GM18870 (cell line): Measurements from ENCODE around the gene CDK5RAP3.
"Not testable (repeated sequence)": the region's sequence is repeated elsewhere in the genome, so short reads cannot be mapped to it uniquely, and the experiment has no call there.

Experiments
- ATAC-seq: cut with Tn5 transposase; IDR thresholded peaks from one replicate; pipeline ENCODE4 v1.9.1; 2021; ENCODE audit warnings: moderate library complexity; ENCODE audit not compliant: unreplicated experiment

Gene CDK5RAP3

DNA sequence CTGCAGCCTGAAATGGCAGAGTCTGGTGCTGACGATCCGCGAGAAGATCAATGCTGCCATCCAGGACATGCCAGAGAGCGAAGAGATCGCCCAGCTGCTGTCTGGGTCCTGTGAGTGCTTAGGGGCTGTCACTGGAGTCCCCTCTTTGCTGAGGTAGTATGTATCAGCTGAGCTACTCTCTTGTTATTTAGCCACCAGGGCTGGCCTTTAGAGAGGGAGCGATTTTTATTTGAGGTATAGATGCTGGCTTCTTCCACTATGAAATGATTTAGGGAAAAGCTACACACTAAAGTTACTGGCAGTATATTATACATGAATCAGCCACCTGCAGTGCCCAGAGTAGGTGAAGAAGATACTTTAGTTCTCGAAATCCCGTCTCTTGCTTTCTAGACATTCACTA, 2.6 kb downstream of the CDK5RAP3 start:
- no peak for ATAC-seq

DNA sequence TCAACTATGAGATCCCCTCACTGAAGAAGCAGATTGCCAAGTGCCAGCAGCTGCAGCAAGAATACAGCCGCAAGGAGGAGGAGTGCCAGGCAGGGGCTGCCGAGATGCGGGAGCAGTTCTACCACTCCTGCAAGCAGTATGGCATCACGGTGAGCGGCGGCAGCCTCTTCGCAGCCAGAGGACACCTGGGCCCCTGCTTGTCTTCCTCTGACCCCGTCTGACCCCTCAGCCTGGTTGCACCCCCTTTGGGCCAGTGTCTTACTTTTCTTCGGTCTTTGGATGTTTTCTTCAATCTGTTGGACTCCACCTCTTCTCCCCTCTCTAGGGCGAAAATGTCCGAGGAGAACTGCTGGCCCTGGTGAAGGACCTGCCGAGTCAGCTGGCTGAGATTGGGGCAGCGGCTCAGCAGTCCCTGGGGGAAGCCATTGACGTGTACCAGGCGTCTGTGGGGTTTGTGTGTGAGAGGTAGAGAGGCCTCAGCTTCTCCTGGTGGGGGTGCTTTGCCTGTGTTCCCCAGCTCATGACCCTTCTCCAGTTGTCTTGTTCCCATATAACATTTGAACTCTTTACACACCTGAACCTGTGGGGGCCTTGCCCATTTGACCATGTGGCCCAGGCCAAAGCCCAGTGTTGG, 4.4 kb downstream of the CDK5RAP3 start:
- no peak for ATAC-seq

DNA sequence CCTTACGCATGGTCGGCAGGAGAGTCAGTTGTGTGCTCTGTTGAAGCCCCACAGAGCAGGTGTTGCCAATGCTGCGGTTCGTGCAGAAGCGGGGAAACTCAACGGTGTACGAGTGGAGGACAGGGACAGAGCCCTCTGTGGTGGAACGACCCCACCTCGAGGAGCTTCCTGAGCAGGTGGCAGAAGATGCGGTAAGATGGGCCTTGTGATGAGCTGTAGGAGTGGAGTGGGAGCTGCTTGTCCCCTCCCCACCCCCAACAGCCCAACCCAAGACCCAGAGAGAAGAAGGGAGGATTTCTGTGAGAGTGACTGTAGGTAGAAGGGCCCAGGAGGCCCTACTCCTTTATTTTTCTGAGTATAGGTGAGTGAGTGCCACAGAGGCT, 4.9 kb downstream of the CDK5RAP3 start:
- ATAC-seq = no peak

DNA sequence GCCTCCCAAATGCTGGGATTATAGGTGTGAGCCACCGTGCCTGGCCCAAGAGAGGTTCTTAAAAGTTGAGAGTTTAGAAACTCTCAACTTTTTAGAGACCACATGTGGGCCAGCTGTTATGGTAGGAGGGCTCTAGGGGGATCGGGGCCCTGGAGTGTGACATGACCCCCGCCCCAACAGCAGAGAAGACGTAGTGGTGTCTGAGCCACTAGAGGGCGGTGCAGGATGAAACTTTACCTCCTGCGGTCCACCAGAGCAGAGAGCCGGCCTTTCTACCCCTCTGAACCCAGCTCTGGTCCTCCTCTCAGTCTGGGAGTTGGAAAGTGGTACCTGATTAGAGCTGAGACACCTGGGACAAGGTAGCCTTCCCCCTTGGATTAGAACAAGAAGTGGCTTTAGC, 7.4 kb downstream of the CDK5RAP3 start:
- no peak for ATAC-seq

DNA sequence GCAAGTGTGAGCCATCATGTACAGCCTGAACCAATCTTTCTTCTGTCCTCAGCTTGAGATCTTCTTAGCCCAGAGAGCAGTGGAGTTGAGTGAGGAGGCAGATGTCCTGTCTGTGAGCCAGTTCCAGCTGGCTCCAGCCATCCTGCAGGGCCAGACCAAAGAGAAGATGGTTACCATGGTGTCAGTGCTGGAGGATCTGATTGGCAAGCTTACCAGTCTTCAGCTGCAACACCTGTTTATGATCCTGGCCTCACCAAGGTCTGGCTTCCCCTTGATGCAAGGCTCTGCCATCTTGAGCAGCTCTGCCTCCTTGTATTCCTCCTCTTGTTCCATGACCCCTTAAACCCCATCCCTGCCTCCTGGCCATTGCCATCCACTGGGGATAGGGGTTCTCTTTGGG, 9.6 kb downstream of the CDK5RAP3 start:
- no peak for ATAC-seq

DNA sequence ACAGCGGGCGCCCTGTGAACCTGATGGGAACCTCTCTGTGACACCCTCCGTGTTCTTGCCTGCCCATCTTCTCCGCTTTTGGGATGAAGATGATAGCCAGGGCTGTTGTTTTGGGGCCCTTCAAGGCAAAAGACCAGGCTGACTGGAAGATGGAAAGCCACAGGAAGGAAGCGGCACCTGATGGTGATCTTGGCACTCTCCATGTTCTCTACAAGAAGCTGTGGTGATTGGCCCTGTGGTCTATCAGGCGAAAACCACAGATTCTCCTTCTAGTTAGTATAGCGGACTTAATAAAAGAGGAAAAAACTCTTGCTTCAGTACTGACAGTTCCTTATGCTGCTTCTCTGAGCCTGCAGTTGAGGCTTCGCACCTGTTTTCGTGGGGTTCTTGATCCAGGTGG, 10.5 kb downstream of the CDK5RAP3 start:
- no peak for ATAC-seq

DNA sequence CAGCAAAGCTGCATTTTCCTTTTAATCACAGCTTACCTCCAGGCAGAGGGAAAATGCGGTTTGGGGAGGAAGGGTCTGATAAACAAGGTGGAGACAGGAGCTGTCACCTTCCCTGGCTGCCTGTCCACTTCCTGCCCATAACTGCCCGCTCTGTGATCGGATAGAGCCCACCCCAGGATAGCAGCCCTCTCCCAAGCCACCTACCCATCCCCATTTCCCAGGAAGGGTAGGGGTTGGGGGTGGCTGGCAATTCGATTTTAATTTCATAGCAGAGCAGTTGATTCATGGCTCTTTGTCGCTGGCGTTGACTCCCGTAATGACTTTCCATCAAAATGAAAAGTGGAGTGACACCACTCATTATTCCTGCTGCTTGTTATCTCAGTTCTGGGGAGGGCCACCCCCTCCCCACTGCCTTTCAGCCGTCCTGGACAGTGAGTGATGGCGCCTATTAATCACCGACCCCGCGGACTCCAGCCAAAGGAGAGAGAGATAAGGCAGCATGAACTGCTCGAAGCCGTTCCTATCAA, 11.2 kb downstream of the CDK5RAP3 start:
- no peak for ATAC-seq

DNA sequence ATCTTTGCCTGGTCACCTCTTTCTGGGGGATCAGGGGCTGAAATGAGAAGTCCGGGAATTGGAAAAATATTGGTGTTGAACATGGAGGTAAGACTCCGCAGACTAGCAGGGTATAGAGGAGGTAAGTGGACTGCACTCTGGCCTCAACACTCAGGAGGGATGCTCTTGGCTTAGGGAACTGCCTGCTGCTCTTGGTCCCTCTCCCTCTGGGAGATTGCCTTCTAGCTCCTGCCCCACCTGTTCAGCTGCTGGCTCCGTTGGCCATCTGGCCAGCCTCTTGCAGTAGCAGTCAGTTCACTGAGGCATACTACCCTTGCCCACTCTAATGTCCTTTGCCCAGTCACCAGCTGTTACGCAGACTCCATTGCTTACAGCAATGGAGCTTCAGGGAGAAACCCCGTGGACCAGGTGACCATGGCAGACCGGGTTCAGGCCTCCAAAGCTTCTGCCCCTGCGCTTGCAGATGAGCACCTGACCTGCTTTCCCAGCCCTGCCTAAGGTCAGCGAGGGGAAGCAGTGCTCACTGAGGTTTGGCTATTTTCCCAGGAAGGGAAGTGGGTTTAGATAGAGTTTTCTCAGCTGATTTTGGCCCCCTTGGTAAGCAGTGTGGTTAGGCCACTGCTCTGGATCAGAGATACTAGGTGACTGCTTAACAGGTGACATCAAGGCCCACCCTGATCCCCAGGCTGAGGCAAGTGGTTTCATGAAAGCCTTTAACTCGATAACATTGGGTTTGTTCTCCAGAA, 11.9 kb downstream of the CDK5RAP3 start:
- no peak for ATAC-seq

DNA sequence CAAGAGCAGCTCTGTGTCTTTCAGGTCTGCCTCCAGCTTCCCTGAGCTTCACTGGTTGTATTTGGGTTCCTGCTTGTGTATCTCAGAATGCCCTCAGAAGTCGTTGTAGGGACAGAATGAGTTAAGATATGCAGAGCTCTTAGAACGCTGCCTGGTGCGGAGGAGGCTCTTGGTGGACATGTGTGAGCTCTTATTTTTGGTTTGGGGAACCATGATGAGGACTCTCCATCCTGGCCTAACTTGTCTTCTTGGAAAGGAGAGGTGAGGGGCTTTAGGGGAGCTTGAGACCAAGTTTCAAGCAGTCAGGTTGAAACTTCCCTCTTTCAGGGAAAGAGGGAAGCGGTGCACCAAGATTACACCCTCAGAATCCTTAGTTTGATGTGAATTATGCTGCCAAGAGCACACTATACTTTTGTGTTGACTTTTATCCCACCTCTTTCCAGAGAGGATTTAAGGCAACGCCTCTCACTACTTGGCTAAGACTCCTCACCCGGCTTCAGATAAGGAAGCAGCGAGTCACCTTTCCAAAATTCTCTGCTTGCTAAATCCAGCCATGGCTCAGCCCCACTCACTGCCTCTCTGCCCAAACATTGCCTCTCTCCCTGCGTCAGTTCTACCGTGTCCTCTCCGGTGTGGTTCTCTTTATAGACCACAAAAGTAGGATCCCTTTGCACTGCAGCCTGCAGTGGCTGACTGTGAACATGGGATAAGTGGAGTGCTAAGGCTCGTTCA, 12.7 kb downstream of the CDK5RAP3 start:
- no peak for ATAC-seq

DNA sequence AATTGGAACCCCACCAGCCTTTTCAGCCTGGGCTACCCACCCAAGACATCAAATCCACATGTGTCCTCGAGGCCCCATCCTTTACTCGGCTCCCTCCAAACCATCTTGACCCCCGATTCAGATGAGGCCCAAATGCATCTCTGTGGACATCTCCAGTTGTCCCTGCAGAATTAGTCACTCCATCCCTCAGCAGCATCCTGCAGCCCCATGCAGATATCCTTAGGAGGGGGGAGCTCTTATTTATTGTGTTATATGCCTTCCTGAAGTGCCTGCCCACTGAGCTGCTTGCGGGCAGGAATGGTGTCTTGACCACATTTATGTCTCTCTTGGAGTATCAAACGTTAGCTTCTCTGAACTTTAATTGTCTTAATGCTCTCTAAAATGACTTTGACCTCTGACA, 15.6 kb downstream of the CDK5RAP3 start:
- ATAC-seq = no peak

DNA sequence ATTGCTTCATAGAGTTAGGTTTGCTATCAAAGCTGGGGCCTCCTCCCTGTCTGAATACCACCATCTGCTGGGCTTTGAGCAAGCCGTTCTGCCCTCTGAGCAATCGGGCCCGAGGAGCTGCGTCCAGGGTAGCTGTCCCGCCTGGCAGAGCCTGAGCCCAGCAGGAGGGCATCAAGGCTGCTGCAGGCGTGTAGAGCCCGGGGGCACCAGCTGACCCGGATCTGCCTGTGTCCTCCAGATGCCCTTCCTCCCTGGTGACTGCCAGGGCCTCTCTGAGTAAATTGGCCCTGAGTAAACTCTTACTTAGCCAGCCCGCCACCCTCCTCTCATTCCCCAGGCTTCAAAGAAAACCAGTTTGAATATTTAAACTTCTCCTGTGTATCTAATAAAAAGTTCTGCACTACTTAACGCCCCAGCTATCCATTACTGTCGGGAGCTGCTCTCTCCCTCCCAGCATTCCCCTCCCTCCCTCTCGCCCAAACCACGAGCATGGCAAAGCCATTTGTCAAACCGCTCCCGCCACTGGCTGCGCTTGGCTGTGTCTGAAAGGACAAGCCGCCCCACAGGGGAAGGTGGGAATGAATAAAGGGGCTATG, 16.4 kb downstream of the CDK5RAP3 start:
- ATAC-seq = no peak

DNA sequence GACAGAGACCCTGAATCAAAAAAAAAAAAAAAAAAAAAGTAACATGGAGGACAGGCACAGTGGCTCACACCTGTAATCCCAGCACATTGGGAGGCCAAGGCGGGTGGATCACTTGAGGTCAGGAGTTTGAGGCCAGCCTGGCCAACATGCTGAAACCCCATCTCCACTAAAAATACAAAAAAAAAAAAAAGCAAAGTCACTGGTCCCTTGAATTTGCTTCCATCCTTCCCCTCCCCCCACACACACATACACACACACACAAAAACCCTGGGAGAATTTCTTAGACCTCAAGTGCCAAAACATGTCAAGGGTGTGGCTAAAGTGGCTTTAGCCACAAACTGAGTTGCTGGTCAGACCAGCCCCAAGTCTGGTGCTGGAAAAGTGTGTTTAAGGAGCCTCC, 17.5 kb downstream of the CDK5RAP3 start:
- not testable (repeated sequence) for ATAC-seq

DNA sequence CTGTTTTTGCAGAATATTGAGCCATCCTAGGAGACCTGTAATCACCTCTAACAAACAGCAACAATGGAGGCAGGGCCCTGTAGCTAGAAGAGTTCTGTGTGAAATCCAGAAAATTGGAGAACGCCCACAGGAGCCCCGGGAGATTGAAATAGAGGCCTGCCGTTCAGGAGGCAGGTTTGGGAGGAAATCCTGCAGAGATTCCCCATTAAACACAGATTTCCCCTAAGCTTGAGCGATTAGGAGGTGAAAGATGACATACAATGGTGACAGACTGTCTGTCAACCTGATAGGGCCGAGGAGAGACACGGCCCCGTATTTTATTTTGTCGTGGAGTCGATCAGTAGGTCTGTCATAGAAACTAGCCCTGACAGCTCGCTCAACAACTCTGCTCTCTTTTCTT, 18.2 kb downstream of the CDK5RAP3 start:
- no peak for ATAC-seq

DNA sequence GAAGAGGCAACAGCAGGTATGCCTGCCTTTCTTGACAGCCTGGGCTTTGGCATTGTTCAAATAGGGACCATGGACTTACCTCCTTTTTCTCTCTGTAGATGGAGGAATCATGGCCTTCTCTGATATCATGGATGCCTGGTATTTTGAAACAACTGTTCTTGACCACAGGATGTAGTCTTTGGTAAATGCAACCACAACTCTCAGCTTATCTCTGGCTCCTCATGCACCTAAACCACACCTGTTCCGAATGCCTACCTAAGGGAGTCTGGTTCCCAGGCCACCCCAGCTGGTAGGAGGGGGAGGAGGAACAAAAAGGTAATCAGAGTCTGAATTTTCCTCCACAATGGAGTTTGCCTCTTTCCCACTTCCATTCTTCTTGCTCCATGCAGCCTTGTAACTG, 18.8 kb downstream of the CDK5RAP3 start:
- ATAC-seq = no peak

DNA sequence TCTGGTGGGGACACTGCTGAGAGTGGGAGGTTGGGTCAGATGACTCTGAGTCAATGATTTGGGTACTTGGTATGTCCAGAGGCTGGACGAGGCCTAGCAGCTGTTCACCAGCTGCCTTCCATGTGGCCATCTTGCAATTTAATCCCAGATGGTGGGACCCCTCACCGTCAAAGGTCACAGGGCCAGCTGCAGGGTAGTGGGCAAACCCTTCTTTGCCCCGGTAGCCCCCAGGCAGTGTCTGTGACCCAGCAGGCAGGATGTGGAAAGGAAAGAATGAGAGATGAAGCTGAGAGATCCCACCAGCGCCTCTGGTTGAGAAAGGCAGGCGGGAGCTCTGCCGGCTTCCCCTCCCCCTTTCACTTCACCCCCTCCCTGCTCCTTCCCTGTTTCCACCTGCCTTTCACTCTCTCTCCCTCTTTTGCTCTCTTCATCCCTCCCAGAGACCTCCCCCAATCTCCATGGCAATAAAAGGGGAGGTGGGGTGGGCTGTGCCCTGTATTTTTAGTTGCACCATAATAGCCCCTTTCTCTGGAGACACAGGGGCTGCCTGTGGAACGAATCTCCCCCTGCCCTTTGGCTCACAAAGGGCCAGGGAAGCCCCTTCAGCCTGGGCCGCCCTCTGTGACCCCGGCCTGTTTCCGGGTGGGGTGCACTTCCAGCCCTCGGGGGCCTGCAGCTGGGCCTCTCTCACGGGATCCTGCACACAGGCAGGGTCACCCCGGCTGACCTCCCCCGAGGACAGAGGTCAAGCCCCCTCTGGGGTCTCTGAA, 20.2 kb downstream of the CDK5RAP3 start:
- no peak for ATAC-seq

DNA sequence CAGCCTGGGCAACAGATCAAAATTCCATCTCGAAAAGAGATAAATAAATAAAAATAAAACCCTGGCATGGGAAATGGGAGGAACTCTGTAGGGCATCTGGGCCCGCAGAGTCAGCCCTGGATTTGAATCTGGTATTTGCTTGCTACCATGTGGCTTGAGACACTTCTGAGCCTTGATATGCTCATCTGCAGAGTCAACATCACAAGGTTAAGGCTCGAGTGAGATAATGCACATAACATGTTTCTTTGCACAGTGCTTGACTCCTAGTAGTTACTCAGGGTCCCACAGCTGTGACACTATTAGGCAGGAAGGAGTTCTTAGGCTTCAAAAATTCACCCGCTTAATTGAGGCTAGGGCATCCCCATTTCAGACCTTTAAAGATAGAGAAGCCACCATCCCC, 21.3 kb downstream of the CDK5RAP3 start:
- ATAC-seq = no peak

DNA sequence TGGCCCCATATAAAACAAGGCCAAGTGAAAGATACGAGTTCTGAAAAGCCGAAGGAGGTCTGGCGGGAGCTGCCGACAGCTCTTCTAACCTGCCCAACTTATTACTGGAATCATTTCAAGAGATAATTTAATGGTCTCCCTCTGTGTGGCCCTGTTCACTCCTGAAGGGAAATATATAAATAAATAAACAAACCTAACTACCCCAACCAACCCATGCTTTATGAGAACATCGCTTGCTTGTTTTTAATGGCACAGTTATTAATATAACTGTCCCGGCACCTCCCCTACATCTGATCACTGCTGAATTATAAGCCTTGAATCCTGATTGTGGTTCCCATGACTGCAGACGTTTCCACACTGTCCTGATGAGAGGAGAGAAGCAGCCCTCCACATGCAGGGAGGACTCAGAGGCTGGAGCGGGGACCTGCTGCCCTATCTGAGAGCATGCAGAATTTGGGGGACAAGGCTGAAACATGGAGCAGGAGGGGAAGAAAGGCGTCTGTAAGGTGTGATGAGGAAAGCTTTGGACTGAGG, 22.2 kb downstream of the CDK5RAP3 start:
- no peak for ATAC-seq

DNA sequence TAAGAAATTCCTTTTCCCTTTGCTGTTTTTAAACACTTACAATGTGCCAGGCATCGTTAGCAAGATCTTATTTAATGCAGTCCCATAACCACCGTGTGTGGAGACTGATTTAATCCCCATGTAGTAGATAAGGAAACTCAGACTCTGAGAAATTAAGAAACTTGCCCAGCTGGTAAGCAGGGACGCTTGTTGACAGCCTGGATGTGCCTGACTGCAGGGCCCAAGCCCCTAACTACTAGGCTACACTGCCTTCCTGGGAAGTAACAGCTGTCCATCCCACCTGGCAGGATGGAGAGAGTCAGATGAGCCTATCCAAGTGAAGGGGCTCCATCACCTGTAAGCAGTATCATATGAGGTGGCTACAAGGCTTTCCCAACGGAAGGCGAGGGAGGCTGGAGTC, 23.1 kb downstream of the CDK5RAP3 start:
- ATAC-seq = no peak

DNA sequence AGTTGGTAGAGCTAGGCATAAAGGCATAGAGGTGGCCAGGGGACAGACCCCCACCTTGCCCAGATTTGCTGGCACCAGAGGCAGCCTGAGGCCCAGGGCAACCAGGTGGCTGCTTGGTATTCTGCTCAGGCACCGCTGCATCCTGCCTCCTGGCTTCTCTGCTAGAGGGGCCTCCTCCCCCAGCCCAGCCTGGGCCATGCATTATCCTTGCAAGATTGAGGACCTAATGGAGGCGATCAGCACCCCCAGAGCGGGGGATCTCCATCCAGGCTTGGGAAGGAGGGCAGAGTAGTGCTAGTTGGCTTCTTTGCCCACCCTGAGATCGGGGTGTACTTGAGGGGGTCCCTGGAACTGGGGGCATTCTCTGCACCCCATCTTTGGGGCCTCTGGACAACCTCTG, 23.8 kb downstream of the CDK5RAP3 start:
- ATAC-seq = no peak

DNA sequence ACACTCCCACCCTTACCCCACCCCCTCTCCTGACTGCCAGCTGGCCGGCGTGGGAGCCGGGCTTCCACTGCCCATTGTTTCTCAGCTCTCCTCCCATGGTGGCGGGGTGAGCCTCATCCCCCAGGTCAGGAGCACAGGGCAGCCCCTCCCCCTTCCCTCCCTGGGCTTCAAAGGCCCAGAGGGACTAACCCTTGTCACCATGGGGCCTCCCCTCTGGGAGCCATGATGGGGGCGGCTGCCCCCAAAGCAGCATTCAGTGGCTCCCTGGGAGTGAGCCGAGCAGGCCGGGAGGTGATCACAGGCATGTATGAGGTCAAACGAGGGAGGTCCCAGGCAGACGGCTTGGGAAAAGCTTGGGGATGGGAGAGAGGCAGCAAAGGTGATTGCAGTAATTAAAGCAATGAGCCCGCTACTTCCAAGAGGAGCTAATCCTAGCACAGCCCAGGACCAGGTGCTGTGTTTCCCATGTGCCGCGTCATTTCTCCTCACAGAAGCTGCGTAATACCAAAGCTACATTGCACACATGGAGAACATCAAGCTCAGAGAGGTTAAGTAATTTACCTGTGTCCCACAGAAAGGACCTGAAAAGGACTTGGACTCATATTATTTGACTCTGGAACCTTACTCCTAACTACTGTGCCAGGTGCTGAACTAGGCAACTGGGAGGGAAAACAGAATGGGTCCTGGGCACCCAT, 24.5 kb downstream of the CDK5RAP3 start:
- no peak for ATAC-seq
